ENCODE measurements around the gene ABI2.
"Not testable (repeated sequence)": the region's sequence is repeated elsewhere in the genome, so short reads cannot be mapped to it uniquely, and the experiment has no call there.

Gene ABI2

GRCh38 chr2:203359450-203359849, 31.3 kb downstream of the ABI2 start:
- no peak for DNase-seq

GRCh38 chr2:203360833-203361430, 32.7 kb downstream of the ABI2 start:
- DNase-seq, result no peak

- DNase-seq, result no peak
Measured at GRCh38 chr2:203361495-203361894, 33.3 kb downstream of the ABI2 start.

- no peak for DNase-seq
Measured at GRCh38 chr2:203361922-203362321, 33.7 kb downstream of the ABI2 start.

- DNase-seq, result no peak
Measured at GRCh38 chr2:203366639-203367466, 38.7 kb downstream of the ABI2 start.

DNA sequence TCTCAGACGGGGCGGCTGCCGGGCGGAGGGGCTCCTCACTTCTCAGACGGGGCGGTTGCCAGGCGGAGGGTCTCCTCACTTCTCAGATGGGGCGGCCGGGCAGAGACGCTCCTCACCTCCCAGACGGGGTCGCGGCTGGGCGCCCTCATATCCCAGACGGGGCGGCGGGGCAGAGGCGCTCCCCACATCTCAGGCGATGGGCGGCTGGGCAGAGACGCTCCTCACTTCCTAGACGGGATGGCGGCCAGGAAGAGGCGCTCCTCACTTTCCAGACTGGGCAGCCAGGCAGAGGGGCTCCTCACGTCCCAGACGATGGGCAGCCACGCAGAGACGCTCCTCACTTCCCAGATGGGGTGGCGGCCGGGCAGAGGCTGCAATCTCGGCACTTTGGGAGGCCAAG, 44.5 kb downstream of the ABI2 start:
- not testable (repeated sequence) for DNase-seq

- no peak for DNase-seq
Measured at GRCh38 chr2:203376173-203376572, 48.0 kb downstream of the ABI2 start.

DNA sequence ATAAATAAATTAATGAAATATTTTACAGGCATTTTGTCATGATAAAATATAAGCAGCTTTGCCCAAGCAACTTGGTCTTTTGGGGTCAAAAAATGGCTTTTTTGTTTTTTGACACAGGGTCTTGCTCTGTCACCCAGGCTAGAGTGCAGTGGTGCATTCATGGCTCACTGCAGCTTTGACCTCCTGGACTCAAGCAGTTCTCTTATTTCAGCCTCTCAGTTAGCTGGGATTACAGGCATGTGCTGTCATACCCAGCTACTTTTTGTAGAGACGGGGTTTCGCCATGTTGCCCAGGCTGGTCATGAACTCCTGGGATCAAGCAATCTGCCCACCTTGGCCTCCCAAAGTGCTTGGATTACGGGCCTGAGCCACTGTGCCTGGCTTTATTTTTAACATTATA, 51.0 kb downstream of the ABI2 start:
- DNase-seq, result no peak

- DNase-seq, result no peak
Measured at GRCh38 chr2:203383038-203383437, 54.8 kb downstream of the ABI2 start.

DNA sequence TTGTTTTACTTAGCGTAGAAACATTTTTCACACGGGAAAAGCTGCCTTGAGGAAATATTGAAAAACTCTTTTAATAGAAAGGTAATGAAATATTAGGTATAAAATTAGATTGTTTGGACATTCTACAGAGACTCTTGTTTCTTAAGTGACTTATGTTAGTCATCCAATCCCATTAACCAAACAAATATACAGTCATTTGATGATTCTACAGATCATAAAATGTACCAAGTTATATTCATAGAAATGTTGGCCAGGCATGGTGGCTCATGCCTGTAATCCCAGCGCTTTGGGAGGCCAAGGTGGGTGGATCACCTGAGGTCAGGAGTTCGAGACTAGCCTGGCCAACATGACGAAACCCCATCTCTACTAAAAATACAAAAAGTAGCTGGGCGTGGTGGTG, 60.0 kb downstream of the ABI2 start:
- not testable (repeated sequence) for DNase-seq

DNA sequence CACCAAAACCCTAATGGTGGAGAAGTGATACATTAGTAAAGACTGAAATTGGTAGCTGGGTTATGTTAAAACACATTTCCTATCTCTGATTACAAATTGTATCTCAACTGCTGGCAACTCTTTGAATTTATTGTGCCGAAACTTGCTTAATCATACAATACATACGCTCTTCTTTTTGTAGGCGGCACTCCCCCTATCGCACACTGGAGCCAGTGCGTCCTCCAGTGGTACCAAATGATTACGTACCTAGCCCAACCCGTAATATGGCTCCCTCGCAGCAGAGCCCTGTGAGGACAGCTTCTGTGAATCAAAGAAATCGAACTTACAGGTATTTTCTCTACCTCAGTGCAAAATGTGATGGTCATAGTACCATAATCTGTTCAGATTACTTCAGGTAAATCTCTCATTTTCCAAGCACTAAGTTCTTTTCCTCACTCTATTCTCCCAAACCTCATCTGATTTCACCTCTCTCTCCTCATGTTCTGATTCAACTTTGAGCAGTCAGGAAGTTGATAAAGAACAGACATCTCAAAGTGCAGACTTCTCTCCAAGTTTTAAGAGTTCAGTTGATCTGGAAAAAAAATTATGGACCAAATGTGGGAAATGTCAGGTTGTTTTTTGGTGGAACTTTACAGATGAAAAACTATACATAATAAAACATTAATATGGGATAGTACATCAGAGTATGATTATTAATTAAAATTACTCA, 66.5 kb downstream of the ABI2 start:
- no peak for DNase-seq

DNA sequence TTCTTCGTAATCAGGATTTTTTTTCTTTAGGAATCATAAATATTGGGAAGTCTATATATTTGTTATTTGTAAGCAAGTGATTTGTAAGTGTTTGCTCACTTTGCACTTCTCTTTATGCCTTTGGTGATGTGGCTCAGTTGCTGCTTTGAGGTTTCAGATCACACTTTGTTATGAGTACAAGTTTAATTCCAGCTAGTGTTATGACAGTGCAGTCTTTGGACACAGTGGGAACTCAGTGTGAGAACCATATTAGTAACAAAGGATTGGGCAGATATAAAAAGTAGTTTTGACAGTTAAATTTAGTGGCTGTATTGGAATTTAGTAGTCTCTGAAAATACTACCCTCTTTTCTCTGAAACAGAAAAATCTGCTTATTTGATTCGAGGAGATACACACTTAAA, 67.7 kb downstream of the ABI2 start:
- DNase-seq, result no peak

- DNase-seq, result no peak
Measured at GRCh38 chr2:203396667-203397066, 68.5 kb downstream of the ABI2 start.

GRCh38 chr2:203399031-203399430, 70.8 kb downstream of the ABI2 start:
- DNase-seq, result no peak

- DNase-seq, result no peak
Measured at GRCh38 chr2:203400805-203401585, 72.8 kb downstream of the ABI2 start.

GRCh38 chr2:203404996-203405395, 76.8 kb downstream of the ABI2 start:
- no peak for DNase-seq

DNA sequence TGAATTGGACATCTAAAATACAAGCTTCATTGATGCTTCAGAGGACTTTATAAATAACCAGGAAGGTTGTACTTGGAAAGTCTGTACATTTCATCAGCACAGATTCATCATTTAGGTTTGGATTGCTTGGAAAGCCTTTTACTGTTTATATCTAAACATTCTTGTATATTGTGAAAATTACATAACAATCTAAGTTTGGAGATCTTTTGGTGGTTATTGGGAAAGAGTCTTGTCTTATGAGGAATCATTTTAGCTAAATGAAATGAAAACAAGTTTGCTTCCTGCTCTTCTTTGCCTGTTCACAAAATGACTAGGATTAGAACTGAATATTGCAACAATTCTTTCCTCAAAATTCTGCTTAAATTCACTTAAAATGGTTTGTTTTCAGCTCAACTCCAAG, 79.3 kb downstream of the ABI2 start:
- DNase-seq, result no peak

DNA sequence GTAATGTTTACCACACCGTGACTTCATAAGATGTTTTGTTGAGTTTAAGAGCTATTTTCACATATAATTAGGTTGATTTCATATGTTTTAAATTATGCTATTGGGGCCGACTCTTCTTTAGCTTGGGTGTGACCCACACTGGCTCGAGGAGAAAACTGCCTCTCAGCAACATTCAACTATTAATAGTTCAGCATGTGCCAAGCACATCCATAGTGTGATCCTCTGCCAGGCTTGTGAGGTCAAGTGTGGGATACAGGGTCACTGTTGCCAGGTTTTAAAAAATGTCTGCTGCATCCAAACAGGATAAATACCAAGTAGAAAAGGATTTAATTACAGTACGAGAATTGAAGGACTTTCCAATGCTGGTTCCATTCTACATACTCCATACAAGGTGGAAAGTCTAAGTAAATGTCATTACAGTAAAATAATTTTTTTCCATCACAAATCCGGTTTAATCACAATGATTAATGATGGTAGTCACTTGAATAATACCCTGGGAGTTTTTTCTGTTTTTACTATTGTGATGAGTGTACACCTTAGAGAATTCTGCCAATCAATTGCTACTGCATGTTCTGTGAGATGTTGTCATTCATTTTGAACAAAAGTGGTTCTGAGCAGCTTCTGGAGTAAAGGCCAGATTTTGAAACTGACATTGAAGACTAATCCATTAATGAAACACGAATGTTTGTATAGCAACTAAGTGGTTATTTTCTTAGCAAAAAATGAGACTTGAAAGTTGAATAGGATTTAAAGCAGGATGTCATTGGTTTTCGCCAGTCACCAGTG, 84.5 kb downstream of the ABI2 start:
- DNase-seq, result no peak

DNA sequence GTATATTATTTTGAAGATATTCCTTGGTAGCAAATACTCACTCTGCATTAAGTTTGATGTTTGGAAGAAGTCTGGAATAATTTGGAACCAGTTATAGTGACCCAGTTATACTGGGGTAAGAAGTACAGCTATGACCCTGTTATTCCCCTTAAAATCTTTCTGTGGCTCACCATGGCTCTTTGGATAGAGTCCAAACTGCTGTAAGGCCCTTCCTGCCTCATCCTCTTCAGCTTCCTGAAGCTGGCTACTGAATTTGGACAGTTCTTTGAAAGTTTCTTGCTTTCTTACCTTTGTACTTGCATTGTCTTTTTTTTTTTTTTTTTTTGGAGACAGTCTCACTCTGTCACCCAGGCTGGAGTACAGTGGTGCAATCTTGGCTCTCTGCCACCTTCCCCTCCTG, 85.6 kb downstream of the ABI2 start:
- DNase-seq, result no peak

DNA sequence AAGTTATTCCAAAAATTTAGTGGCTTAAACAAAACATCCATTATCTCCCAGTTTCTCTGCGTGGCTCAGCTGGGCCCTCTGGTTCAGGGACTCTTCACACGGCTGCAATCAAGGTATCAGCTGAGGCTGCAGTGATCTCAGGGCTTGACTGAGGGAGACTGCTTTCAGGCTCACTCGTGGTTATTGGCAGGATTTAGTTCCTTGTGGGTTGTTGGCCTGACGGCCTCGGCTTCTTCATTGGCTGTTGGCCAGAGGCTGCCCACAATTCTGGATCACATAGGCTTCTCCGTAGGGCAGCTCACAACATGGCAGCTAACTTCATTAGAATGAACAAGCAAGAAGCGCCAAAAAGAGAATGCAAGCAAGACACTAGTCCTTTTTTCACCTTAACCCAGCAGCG, 90.1 kb downstream of the ABI2 start:
- no peak for DNase-seq

DNA sequence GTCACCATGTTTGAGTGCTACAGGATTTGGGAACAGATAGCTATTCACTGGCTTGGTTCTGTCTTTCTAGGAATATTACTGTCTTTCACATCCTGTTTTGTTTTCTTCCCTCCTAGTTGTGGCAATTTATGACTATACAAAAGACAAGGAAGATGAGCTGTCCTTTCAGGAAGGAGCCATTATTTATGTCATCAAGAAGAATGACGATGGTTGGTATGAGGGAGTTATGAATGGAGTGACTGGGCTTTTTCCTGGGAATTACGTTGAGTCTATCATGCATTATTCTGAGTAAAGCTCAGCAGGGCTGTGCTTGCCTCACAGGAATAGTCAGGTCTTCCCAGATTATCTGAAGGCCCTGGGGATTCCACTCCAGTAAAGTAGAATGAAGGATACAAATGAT, 98.9 kb downstream of the ABI2 start:
- DNase-seq, result no peak

GRCh38 chr2:203429643-203430042, 101.4 kb downstream of the ABI2 start:
- not testable (repeated sequence) for DNase-seq
